WERI-Rb-1 (cell line): ENCODE results near the gene BCDIN3D.
"Not testable (repeated sequence)": the region's sequence is repeated elsewhere in the genome, so short reads cannot be mapped to it uniquely, and the experiment has no call there.

Experiments used
- DNase-seq: peaks from one replicate; pipeline ENCODE4 v3.0.0-alpha.2; 2020
- H3K27ac ChIP-seq: fragments of 250-450 bp; sonication (Bioruptor Pico); 2 replicates; pipeline ENCODE4 v1.5.1; 2020; ENCODE audit warnings: mild to moderate bottlenecking, moderate library complexity
- H3K27me3 ChIP-seq: fragments of 250-450 bp; sonication (Bioruptor Pico); 2 replicates; pipeline ENCODE4 v1.5.1; 2021; ENCODE audit warnings: mild to moderate bottlenecking, low read depth, moderate library complexity; ENCODE audit not compliant: insufficient read depth, severe bottlenecking
- H3K36me3 ChIP-seq: fragments of 250-450 bp; sonication (Bioruptor Pico); 2 replicates; pipeline ENCODE4 v1.5.1; 2020; ENCODE audit warnings: mild to moderate bottlenecking, moderate library complexity
- H3K4me3 ChIP-seq: 2 replicates; pipeline ENCODE4 v1.5.1; 2011; ENCODE audit warnings: low read depth, mild to moderate bottlenecking, control low read depth, low read length
- H3K9me3 ChIP-seq: fragments of 250-450 bp; sonication (Bioruptor Pico); 2 replicates; pipeline ENCODE4 v1.5.1; 2021; ENCODE audit warnings: mild to moderate bottlenecking, moderate library complexity; ENCODE audit not compliant: severe bottlenecking
- TF ChIP-seq, protein P1 (sequence below): IDR thresholded peaks from 2 replicates; pipeline ENCODE4 v1.5.1; 2011; ENCODE audit warnings: low read depth, mild to moderate bottlenecking, control low read depth, inconsistent platforms, low read length

Gene BCDIN3D

DNA sequence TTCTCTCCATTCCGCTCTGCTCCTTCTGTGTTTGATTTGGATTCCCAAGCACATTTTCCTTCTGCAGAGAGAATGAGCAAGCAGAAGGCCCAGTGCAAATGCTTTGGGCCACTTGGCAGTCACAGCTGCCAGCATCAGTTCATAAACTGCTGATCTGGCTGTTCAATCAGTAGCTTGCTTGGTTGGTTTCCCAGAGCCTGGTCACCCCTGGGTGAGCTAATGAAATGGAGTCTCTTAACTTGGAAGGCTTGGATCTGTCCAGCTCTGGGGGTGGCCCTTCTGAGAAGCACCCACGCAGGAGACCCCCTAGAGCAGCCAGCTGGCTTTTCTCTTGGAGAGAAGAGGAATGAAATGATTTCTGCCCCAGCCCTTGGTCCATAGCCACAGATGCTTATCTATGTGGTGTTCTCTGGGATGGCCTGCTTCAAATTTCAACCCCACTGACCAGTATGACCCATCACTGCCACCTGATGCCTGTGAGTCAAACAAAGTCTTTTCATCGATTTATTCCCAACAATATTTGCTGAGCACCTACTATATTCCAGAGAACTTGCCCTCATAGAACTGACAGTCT lies 30.5 kb upstream of the BCDIN3D start:
- Histone ChIP-seq H3K9me3 (no peaks in the 10 kb centered on the region), H3K36me3 (no peaks in the 10 kb centered on the region), H3K27me3 (no peaks in the 10 kb centered on the region), H3K27ac (no peak overlapping the region), H3K4me3 (no peak overlapping the region)
- DNase-seq = no peak
- TF ChIP-seq, protein P1, sequence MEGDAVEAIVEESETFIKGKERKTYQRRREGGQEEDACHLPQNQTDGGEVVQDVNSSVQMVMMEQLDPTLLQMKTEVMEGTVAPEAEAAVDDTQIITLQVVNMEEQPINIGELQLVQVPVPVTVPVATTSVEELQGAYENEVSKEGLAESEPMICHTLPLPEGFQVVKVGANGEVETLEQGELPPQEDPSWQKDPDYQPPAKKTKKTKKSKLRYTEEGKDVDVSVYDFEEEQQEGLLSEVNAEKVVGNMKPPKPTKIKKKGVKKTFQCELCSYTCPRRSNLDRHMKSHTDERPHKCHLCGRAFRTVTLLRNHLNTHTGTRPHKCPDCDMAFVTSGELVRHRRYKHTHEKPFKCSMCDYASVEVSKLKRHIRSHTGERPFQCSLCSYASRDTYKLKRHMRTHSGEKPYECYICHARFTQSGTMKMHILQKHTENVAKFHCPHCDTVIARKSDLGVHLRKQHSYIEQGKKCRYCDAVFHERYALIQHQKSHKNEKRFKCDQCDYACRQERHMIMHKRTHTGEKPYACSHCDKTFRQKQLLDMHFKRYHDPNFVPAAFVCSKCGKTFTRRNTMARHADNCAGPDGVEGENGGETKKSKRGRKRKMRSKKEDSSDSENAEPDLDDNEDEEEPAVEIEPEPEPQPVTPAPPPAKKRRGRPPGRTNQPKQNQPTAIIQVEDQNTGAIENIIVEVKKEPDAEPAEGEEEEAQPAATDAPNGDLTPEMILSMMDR = no peak

DNA sequence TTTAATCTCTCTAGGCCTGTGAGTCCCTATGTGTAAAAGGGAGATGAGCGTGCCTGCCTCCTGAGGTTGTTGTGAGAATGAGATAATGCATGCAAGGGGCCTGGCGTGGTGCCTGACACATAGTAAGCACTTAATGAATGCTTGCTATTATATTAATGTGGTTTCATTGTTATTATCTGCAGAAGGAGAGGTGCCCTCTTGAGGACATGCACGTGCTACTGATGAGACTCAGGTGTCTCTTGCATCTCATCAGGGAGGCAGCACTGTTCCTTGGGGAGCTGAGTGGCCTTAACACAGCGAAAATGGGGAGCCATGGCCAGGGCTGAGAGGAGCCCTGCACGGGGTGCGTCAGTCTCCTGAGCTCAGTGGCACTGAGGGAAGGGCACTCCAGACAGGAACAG lies 29.9 kb upstream of the BCDIN3D start:
- Histone ChIP-seq H3K36me3 (no peaks in the 10 kb centered on the region), H3K9me3 (no peaks in the 10 kb centered on the region), H3K4me3 (no peak overlapping the region), H3K27ac (no peak overlapping the region), H3K27me3 (no peaks in the 10 kb centered on the region)
- DNase-seq = no peak
- TF ChIP-seq, protein P1 = no peak

DNA sequence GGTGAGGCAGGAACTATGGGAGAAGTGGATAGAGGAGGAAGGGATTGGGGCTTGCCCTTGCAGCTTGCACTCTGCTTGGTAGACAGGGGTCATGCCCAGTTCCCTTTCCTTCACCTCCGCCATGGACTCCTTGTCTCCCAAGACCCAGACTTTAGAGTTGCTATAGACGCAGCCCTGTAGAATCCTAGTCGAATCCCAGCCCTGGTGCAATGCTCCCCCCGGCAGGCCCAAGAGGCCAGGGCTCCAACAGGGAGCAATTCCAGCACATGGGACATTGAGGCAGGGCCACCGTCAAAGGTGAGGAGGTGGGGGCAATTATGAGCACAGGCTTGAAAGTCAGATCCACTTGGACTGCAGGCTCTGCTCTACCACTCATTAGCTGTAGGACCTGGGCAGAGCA lies 29.5 kb upstream of the BCDIN3D start:
- Histone ChIP-seq H3K4me3 (no peak overlapping the region), H3K36me3 (no peaks in the 10 kb centered on the region), H3K27me3 (no peaks in the 10 kb centered on the region), H3K9me3 (no peaks in the 10 kb centered on the region), H3K27ac (no peak overlapping the region)
- no peak for DNase-seq
- TF ChIP-seq, protein P1 = no peak

DNA sequence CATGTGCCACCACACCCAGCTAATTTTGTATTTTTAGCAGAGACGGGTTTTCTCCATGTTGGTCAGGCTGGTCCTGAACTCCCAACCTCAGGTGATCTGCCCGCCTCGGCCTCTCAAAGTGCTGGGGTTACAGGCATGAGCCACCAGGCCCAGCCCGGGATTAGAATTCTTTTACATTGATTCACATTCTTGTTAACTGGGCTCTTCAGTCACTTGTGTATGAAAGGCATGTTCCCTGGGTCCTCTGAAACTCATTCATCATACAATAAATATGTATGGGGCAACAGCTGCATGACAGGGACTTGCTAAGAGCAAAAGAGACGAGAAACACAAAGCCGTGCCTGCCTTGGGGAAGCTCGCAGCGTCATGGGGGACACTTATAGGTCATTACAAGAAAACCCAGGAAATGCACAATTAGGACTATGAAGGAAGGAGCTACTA lies 28.9 kb upstream of the BCDIN3D start:
- H3K4me3 ChIP-seq, H3K27ac ChIP-seq, H3K36me3 ChIP-seq, H3K27me3 ChIP-seq, DNase-seq, H3K9me3 ChIP-seq: not testable (repeated sequence)

DNA sequence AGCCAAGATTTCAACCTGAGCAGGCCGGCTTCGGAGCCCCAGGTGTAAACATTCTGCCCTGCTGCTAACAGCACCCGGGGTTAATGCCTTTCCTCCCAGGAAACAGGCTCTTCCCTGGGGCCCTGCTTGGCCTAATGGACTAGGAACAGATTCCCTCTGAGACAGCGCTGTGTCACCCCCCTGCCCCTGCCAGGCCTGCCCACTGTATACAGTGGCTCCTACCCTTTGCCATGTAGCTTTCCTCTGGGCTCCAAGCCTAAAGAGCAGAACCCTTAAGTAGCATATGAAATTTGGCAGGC lies 28.3 kb upstream of the BCDIN3D start:
- DNase-seq = no peak
- H3K9me3 ChIP-seq = no peaks in the 10 kb centered on the region
- TF ChIP-seq, protein P1 = no peak
- no peaks in the 10 kb centered on the region for H3K27me3 ChIP-seq
- H3K36me3 ChIP-seq = no peaks in the 10 kb centered on the region
- no peak overlapping the region for H3K27ac ChIP-seq
- no peak overlapping the region for H3K4me3 ChIP-seq

DNA sequence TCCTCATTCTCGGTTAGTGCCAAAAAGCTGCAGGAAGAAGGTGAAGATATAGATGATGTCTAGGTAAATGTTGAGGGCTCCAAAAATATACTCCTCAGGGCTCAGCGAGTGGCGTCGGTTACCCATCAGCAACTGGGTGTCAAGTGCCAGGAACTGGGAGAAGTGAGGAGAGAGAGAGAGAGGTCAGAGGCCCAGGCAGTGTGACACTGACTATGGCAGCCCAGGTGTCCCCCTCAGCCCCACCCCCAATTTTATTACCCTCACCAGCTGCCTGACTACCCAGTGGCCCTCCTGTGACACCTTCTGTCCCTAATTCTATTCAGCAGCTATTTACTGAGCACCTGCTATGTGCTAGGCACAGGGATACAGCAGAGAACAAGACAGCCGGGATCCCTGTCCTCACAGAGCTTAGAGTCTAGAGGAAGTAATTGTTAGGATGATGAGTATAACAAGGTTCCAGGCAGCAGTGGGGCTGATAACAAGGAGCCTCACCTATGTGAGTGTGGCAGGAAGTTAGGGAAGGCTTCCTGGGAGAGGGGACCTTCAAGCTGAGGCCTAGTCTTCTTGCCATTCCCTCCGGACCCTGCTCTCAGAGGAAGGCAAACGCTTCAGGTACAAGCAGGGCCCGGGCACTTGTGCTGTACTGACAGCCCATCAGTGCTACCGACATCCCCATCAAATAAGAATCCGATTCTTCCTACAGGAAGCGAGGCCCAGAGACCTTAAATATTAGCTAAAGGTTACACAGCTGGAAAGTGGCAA lies 27.8 kb upstream of the BCDIN3D start:
- TF ChIP-seq, protein P1 = no peak
- H3K4me3 ChIP-seq = no peak overlapping the region
- no peaks in the 10 kb centered on the region for H3K36me3 ChIP-seq
- H3K9me3 ChIP-seq = no peaks in the 10 kb centered on the region
- H3K27ac ChIP-seq = no peak overlapping the region
- DNase-seq = no peak
- H3K27me3 ChIP-seq = no peaks in the 10 kb centered on the region
